K562 (cell line): Measurements from ENCODE around the gene AHCYL1. TPM values are rescaled to one million over a fixed set of nuclear protein-coding genes. Genes with fewer than 3 reads are reported as not detected.

ENCODE experiments used
- ARID2 ChIP-seq: fragments of 450-650 bp; IDR thresholded peaks from 2 replicates; pipeline ENCODE4 v1.6.1; 2017; ENCODE audit warnings: antibody characterized with exemption, mild to moderate bottlenecking
- BHLHE40 ChIP-seq: IDR thresholded peaks from 2 replicates; pipeline ENCODE4 v1.6.1; 2011; ENCODE audit warnings: low read length, improper control_type of control experiment
- BRF2 ChIP-seq: IDR thresholded peaks from 3 replicates; pipeline ENCODE4 v1.6.1; 2011; ENCODE audit warnings: borderline replicate concordance, mild to moderate bottlenecking; ENCODE audit not compliant: insufficient read length, insufficient read depth
- CBFA2T2 ChIP-seq: fragments of 450-650 bp; conservative IDR thresholded peaks from 2 replicates; pipeline ENCODE4 v1.6.1; 2017; ENCODE audit warnings: mild to moderate bottlenecking
- CBX1 ChIP-seq: sonication (generic); IDR thresholded peaks from 2 replicates; pipeline ENCODE4 v1.6.1; 2016; ENCODE audit warnings: antibody characterized with exemption, low read depth, mild to moderate bottlenecking
- CREB3L1 ChIP-seq: fragments of 450-650 bp; IDR thresholded peaks from 2 replicates; pipeline ENCODE4 v1.6.1; 2014; ENCODE audit warnings: low read depth, mild to moderate bottlenecking, moderate library complexity, borderline replicate concordance
- DMBX1 ChIP-seq: fragments of 250-450 bp; sonication (Bioruptor Pico); IDR thresholded peaks from 2 replicates; pipeline ENCODE4 v1.8.0; 2022; ENCODE audit warnings: inconsistent platforms, mild to moderate bottlenecking, moderate library complexity, borderline replicate concordance
- FOXM1 ChIP-seq, 2 experiments: fragments of 450-650 bp in 1 of 2; sonication (generic) in 1 of 2; formaldehyde crosslinking in 1 of 2; IDR thresholded peaks; 2 replicates each; pipeline versions ENCODE4 v1.6.1 to v1.9.0; 2017 to 2022; ENCODE audit warnings: low read depth in 2 of 2, mild to moderate bottlenecking in 2 of 2, missing genetic modification reagents in 1 of 2, moderate library complexity in 1 of 2
- KAT8 ChIP-seq: fragments of 450-650 bp; IDR thresholded peaks from 2 replicates; pipeline ENCODE4 v1.6.1; 2016; ENCODE audit warnings: low read depth, mild to moderate bottlenecking
- NR2C1 ChIP-seq, 2 experiments: fragments of 450-650 bp; IDR thresholded peaks; 2 replicates each; pipeline ENCODE4 v1.6.1; 2017; ENCODE audit warnings: mild to moderate bottlenecking in 2 of 2, antibody characterized with exemption in 1 of 2, inconsistent platforms in 1 of 2, missing compliant biosample characterization in 1 of 2, missing genetic modification characterization in 1 of 2
- PCBP2 ChIP-seq: fragments of 200-400 bp; formaldehyde crosslinking; IDR thresholded peaks from 2 replicates; pipeline ENCODE4 v1.6.1; 2018; ENCODE audit warnings: low read length, low read depth, mild to moderate bottlenecking, moderate library complexity; ENCODE audit not compliant: poor library complexity, severe bottlenecking
- PURB ChIP-seq: sonication (generic); formaldehyde crosslinking; IDR thresholded peaks from 2 replicates; pipeline ENCODE4 v1.9.0; 2021; ENCODE audit warnings: low read depth, mild to moderate bottlenecking, missing genetic modification reagents
- RAD51 ChIP-seq: fragments of 450-650 bp; IDR thresholded peaks from 2 replicates; pipeline ENCODE4 v1.7.1; 2016; ENCODE audit warnings: low read depth, mild to moderate bottlenecking, borderline replicate concordance
- RBM14 ChIP-seq: fragments of 200-400 bp; formaldehyde crosslinking; IDR thresholded peaks from 2 replicates; pipeline ENCODE4 v1.6.1; 2018; ENCODE audit warnings: low read depth, mild to moderate bottlenecking, low read length, moderate library complexity, borderline replicate concordance; ENCODE audit not compliant: insufficient read depth
- SMAD2 ChIP-seq: fragments of 150-350 bp; IDR thresholded peaks from 2 replicates; pipeline ENCODE4 v1.6.1; 2014; ENCODE audit warnings: low read depth, mild to moderate bottlenecking, low read length
- SP2 ChIP-seq: IDR thresholded peaks from 2 replicates; pipeline ENCODE4 v1.6.1; 2011; ENCODE audit warnings: mild to moderate bottlenecking, low read depth, low read length, moderate library complexity; ENCODE audit not compliant: poor library complexity, severe bottlenecking; ENCODE audit errors: extremely low read depth
- TRIM28 ChIP-seq: fragments of 450-650 bp; IDR thresholded peaks from 2 replicates; pipeline ENCODE4 v1.6.1; 2017
- ZBTB2 ChIP-seq: fragments of 450-650 bp; IDR thresholded peaks from 2 replicates; pipeline ENCODE4 v1.6.1; 2016; ENCODE audit warnings: antibody characterized with exemption
- ZKSCAN3 ChIP-seq: fragments of 250-450 bp; sonication (Bioruptor Pico); IDR thresholded peaks from 2 replicates; pipeline ENCODE4 v1.4.0; 2020
- ZNF217 ChIP-seq: sonication (generic); formaldehyde crosslinking; IDR thresholded peaks from 2 replicates; pipeline ENCODE4 v1.8.0; 2022; ENCODE audit warnings: mild to moderate bottlenecking, missing genetic modification reagents
- ZNF561 ChIP-seq: fragments of 450-650 bp; formaldehyde crosslinking; conservative IDR thresholded peaks from 2 replicates; pipeline ENCODE4 v1.4.0; 2020; ENCODE audit warnings: mild to moderate bottlenecking, moderate library complexity
- ZNF764 ChIP-seq: fragments of 250-450 bp; sonication (Bioruptor Pico); IDR thresholded peaks from 2 replicates; pipeline ENCODE4 v1.4.0; 2020; ENCODE audit warnings: low read depth, mild to moderate bottlenecking, moderate library complexity
- polyA plus RNA-seq, 8 experiments: library from polyadenylated mRNA; depleted of rRNA in 4 of 8; stranded (reverse) in 5 of 8; unstranded in 3 of 8; fragments of >200 nt; fragmentation: Nextera tagmentation in 2 of 8; fragmentation: Illumina TruSeq in 1 of 8; extraction: Ambion mirVana in 2 of 8; extraction: Trizol in 1 of 8; gene quantifications; 2 replicates each; pipeline versions ENCODE4 v1.2.1 to v1.2.3, GENCODE V29; 2011 to 2014; ENCODE audit warnings: inconsistent platforms in 1 of 8, missing spikeins in 1 of 8
- total RNA-seq, 7 experiments: library from RNA; depleted of rRNA in 6 of 7; stranded (reverse); fragments of >200 nt in 6 of 7; fragmentation: Illumina TruSeq in 2 of 7; extraction: Trizol in 2 of 7; gene quantifications; 2 replicates each; pipeline versions ENCODE4 v1.2.1 to v1.2.3, GENCODE V29; 2011 to 2021; ENCODE audit warnings: low replicate concordance in 1 of 7

AHCYL1 gene
- total and polyA plus RNA-seq, 9 of the 15 experiments (the other 6 are each of a cell fraction or from before 2014, with no cell fraction given): 27.3 to 118 (median 44.5) TPM

- TF ChIP-seq ZBTB2 (no peak), PURB (CRISPR knock-in tag) (no peak), NR2C1 (IDR thresholded peaks at IDR 0.05) (no peak), NR2C1 (tag; IDR thresholded peaks at IDR 0.05) (no peak), PCBP2 (no peak), CREB3L1 (no peak), CBX1 (no peak), ARID2 (no peak), RBM14 (no peak), FOXM1 (IDR thresholded peaks at IDR 0.05; ENCODE audit: low read depth) (no peak), FOXM1 (CRISPR knock-in tag; IDR thresholded peaks at IDR 0.05; ENCODE audit: low read depth) (0 out of 2 replicates have a peak, but pooled peaks have one; percentile 25), ZNF217 (no peak), DMBX1 (no peak), CBFA2T2 (0 out of 2 replicates have a peak, but pooled peaks have one; percentile 15), ZKSCAN3 (peak; percentile 91), ZNF561 (CRISPR knock-in tag) (no peak), TRIM28 (no peak), SMAD2 (no peak), SP2 (no peak), ZNF764 (CRISPR knock-in tag) (no peak), KAT8 (no peak), RAD51 (no peak), BHLHE40 (0 out of 2 replicates have a peak, but pooled peaks have one; percentile 37), BRF2 (no peak)
Observed at GRCh38 chr1:110057963-110058518, 73.5 kb downstream of the AHCYL1 start (continued).
